Measurements from ENCODE around the gene CLDND2.

DNA sequence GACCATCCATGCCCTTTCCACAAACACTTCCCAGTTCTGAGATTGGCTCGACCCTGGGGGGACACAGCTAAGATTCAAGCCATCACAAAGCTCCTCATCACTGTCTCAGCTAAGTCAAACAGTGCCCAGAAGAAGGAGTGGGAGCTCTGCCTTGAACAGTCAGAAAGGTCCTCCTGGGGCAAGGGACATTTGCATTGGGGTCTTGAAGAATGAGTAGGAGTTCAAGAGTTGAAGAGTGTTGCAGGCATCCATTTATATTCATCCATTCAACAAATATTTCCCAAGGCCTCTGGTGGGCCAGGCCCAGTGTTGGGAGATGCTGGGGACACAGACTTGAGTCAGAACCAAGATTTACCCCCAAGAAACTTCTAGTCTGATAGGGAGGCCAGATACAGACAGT is 50.8 kb downstream of the CLDND2 start:
- TF ChIP-seq TCF7L2 (IDR thresholded peaks at IDR 0.05; ENCODE audit: borderline replicate concordance, low read depth, low read length): no peak
- no peak for TF ChIP-seq ZBTB1 (tag by site-specific recombination; IDR thresholded peaks at IDR 0.05)
- TF ChIP-seq MYNN (tag by site-specific recombination; IDR thresholded peaks at IDR 0.05; ENCODE audit: borderline replicate concordance): no peak
